Astrocyte of the spinal cord (primary cell): ENCODE measurements around the gene TRANK1.

Experiments
- DNase-seq: peaks from one replicate; pipeline ENCODE4 v3.0.0; 2011; ENCODE audit warnings: low read depth, low spot score
- H3K4me3 ChIP-seq: 2 replicates; pipeline ENCODE4 v1.5.1; 2011; ENCODE audit warnings: low read depth, mild to moderate bottlenecking, low read length, moderate library complexity
- CTCF ChIP-seq: IDR thresholded peaks from 2 replicates; pipeline ENCODE4 v1.5.1; 2012; ENCODE audit warnings: low read depth, mild to moderate bottlenecking, low read length, inconsistent platforms
- in situ Hi-C: cut with HindIII; loops from 2 replicates; pipeline ENCODE4 v1.10.0; 2017; ENCODE audit warnings: low sequenced_read_pairs

Gene TRANK1

GRCh38 chr3:36944641-36945270, at the start of gene TRANK1:
Gene TRANK1 (minus strand): TSS chr3:36945054. CDS start chr3:36944809, 245 bp downstream.
- H3K4me3 ChIP-seq = peak within 1 kb of the TSS; percentile 46
- TF ChIP-seq CTCF = no peak
- in situ Hi-C loops = no loop called here
- peak; percentile 40 for DNase-seq

GRCh38 chr3:36993326-36994283, 48.8 kb upstream of the TRANK1 start, which contains the start of gene MLH1:
Gene MLH1 (plus strand): TSS chr3:36993518. CDS start chr3:36993548, 30 bp downstream.
- in situ Hi-C loops = no loop called here
- peak; percentile 100 for DNase-seq
- H3K4me3 ChIP-seq = peak within 1 kb of the TSS; percentile 71
- no peak for TF ChIP-seq CTCF

DNA sequence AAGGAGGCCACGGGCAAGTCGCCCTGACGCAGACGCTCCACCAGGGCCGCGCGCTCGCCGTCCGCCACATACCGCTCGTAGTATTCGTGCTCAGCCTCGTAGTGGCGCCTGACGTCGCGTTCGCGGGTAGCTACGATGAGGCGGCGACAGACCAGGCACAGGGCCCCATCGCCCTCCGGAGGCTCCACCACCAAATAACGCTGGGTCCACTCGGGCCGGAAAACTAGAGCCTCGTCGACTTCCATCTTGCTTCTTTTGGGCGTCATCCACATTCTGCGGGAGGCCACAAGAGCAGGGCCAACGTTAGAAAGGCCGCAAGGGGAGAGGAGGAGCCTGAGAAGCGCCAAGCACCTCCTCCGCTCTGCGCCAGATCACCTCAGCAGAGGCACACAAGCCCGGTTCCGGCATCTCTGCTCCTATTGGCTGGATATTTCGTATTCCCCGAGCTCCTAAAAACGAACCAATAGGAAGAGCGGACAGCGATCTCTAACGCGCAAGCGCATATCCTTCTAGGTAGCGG, 48.0 kb upstream of the TRANK1 start, which contains the start of gene EPM2AIP1:
Gene EPM2AIP1 (minus strand): TSS at position 326 of the 520 bp plus-strand sequence. CDS start 54 bp downstream, at position 272.
- DNase-seq = no peak
- in situ Hi-C loops = no loop called here
- TF ChIP-seq CTCF = no peak
- H3K4me3 ChIP-seq = peak within 1 kb of the TSS; percentile 71

- in situ Hi-C loops = no loop called here
- DNase-seq = peak; percentile 72
Measured at GRCh38 chr3:36991923-36992805, 47.3 kb upstream of the TRANK1 start.

GRCh38 chr3:36991147-36991546, 46.3 kb upstream of the TRANK1 start:
- in situ Hi-C loops = no loop called here
- no peak for DNase-seq
- no peak for TF ChIP-seq CTCF
- H3K4me3 ChIP-seq = peak overlapping the region; percentile 63

More at GRCh38 chr3:36991923-36992805, 47.3 kb upstream of the TRANK1 start:
- TF ChIP-seq CTCF = no peak
- peak overlapping the region; percentile 63 for H3K4me3 ChIP-seq
